HepG2 (cell line): ENCODE data around the gene WWC1. TPM values are rescaled to one million over a fixed set of nuclear protein-coding genes. Genes with fewer than 3 reads are reported as not detected.

Experiments used
- ADNP ChIP-seq: sonication (generic); formaldehyde crosslinking; IDR thresholded peaks from 2 replicates; pipeline ENCODE4 v1.4.0; 2020; ENCODE audit warnings: missing genetic modification reagents
- ATF2 ChIP-seq: sonication (generic); formaldehyde crosslinking; IDR thresholded peaks from 2 replicates; pipeline ENCODE4 v1.4.0; 2020; ENCODE audit warnings: missing genetic modification reagents
- ELK4 ChIP-seq: sonication (generic); formaldehyde crosslinking; IDR thresholded peaks from 2 replicates; pipeline ENCODE4 v1.9.0; 2021; ENCODE audit warnings: missing genetic modification reagents, borderline replicate concordance
- EP300 ChIP-seq, 3 experiments: sonication (generic) in 1 of 3; formaldehyde crosslinking in 1 of 3; IDR thresholded peaks; 2 replicates each; pipeline versions ENCODE4 v1.5.1 to v1.6.1; 2011 to 2020; ENCODE audit warnings: low read depth in 2 of 3, low read length in 2 of 3, borderline replicate concordance in 1 of 3, improper control_type of control experiment in 1 of 3, mild to moderate bottlenecking in 1 of 3, missing genetic modification reagents in 1 of 3, moderate library complexity in 1 of 3
- HBP1 ChIP-seq: IDR thresholded peaks from 2 replicates; pipeline ENCODE4 v1.6.1; 2016; ENCODE audit warnings: low read depth, control low read depth
- HMG20A ChIP-seq: IDR thresholded peaks from 2 replicates; pipeline ENCODE4 v1.6.1; 2016; ENCODE audit warnings: borderline replicate concordance
- HOXA3 ChIP-seq: sonication (generic); formaldehyde crosslinking; IDR thresholded peaks from 2 replicates; pipeline ENCODE4 v1.5.0; 2020; ENCODE audit warnings: missing genetic modification reagents
- NCOR1 ChIP-seq: fragments of 200-600 bp; sonication (generic); IDR thresholded peaks from 2 replicates; pipeline ENCODE4 v1.7.0; 2017; ENCODE audit warnings: antibody characterized with exemption, low read length, borderline replicate concordance
- NR2F6 ChIP-seq, 2 experiments: IDR thresholded peaks; 2 replicates each; pipeline ENCODE4 v1.6.1; 2016; ENCODE audit warnings: antibody characterized with exemption in 1 of 2, mild to moderate bottlenecking in 1 of 2
- PAF1 ChIP-seq: IDR thresholded peaks from 2 replicates; pipeline ENCODE4 v1.6.1; 2016; ENCODE audit warnings: missing genetic modification reagents, missing compliant biosample characterization
- ZBTB2 ChIP-seq: sonication (generic); formaldehyde crosslinking; IDR thresholded peaks from 2 replicates; pipeline ENCODE4 v1.8.0; 2022; ENCODE audit warnings: low read depth, missing genetic modification reagents
- ZBTB21 ChIP-seq: sonication (generic); formaldehyde crosslinking; IDR thresholded peaks from 2 replicates; pipeline ENCODE4 v1.4.0; 2020; ENCODE audit warnings: missing genetic modification reagents
- ZBTB42 ChIP-seq: sonication (generic); formaldehyde crosslinking; IDR thresholded peaks from 2 replicates; pipeline ENCODE4 v1.5.0; 2020; ENCODE audit warnings: mild to moderate bottlenecking, missing genetic modification reagents
- ZBTB7B ChIP-seq: sonication (generic); formaldehyde crosslinking; IDR thresholded peaks from 2 replicates; pipeline ENCODE4 v1.4.0; 2020; ENCODE audit warnings: missing genetic modification reagents
- ZFAT ChIP-seq: sonication (generic); formaldehyde crosslinking; conservative IDR thresholded peaks from 2 replicates; pipeline ENCODE4 v1.8.1; 2023; ENCODE audit warnings: missing genetic modification reagents, inconsistent platforms
- ZNF232 ChIP-seq: sonication (generic); formaldehyde crosslinking; IDR thresholded peaks from 2 replicates; pipeline ENCODE4 v1.4.0; 2020; ENCODE audit warnings: missing genetic modification reagents, borderline replicate concordance
- ZNF484 ChIP-seq: sonication (generic); formaldehyde crosslinking; IDR thresholded peaks from 2 replicates; pipeline ENCODE4 v1.5.1; 2020; ENCODE audit warnings: mild to moderate bottlenecking, low read depth, missing genetic modification reagents, borderline replicate concordance
- ZNF546 ChIP-seq: sonication (generic); formaldehyde crosslinking; conservative IDR thresholded peaks from 2 replicates; pipeline ENCODE4 v1.8.1; 2023; ENCODE audit warnings: mild to moderate bottlenecking, missing genetic modification reagents
- ZNF710 ChIP-seq: sonication (generic); formaldehyde crosslinking; IDR thresholded peaks from 2 replicates; pipeline ENCODE4 v1.5.0; 2020; ENCODE audit warnings: mild to moderate bottlenecking, missing genetic modification reagents, borderline replicate concordance
- ZZZ3 ChIP-seq: sonication (generic); formaldehyde crosslinking; IDR thresholded peaks from 2 replicates; pipeline ENCODE4 v1.4.0; 2020; ENCODE audit warnings: missing genetic modification reagents, mild to moderate bottlenecking, borderline replicate concordance
- polyA plus RNA-seq, 8 experiments: library from polyadenylated mRNA; depleted of rRNA in 3 of 8; stranded (reverse) in 7 of 8; unstranded in 1 of 8; fragments of >200 nt; fragmentation: Illumina TruSeq in 4 of 8; extraction: Trizol in 4 of 8; gene quantifications; 2 replicates each; pipeline versions ENCODE4 v1.2.1 to v1.2.3, GENCODE V29; 2011 to 2016; ENCODE audit warnings: low read depth in 4 of 8, missing spikeins in 1 of 8, mixed read lengths in 1 of 8; ENCODE audit not compliant: insufficient read depth in 1 of 8
- total RNA-seq, 5 experiments: library from RNA; depleted of rRNA; stranded (reverse); fragments of >200 nt; fragmentation: Illumina TruSeq; extraction: Trizol; gene quantifications; 2 replicates each; pipeline ENCODE4 v1.2.3, GENCODE V29; 2016; ENCODE audit warnings: low read depth in 1 of 5

The WWC1 gene
- total and polyA plus RNA-seq, 2 of the 13 experiments (the other 11 are each of a cell fraction or from before 2014, with no cell fraction given): 8.3 to 17.9 TPM

GRCh38 chr5:168317521-168318147, 26.2 kb downstream of the WWC1 start (continued):
- TF ChIP-seq ZNF710 (no peak), HOXA3 (CRISPR knock-in tag) (peak; percentile 68; the same call in 1 of the 2 replicates), ADNP (CRISPR knock-in tag) (no peak), ZFAT (CRISPR knock-in tag) (no peak), HBP1 (CRISPR knock-in tag) (no peak), NR2F6 (IDR thresholded peaks at IDR 0.05) (no peak), NR2F6 (CRISPR knock-in tag; IDR thresholded peaks at IDR 0.05) (no peak), NCOR1 (no peak), ZNF484 (CRISPR knock-in tag) (no peak), ELK4 (CRISPR knock-in tag) (no peak), ZBTB2 (CRISPR knock-in tag) (no peak), ZNF546 (CRISPR knock-in tag) (no peak), PAF1 (no peak), ZBTB21 (CRISPR knock-in tag) (peak; percentile 98), ZNF232 (no peak), ZZZ3 (CRISPR knock-in tag) (no peak), HMG20A (CRISPR knock-in tag) (0 out of 2 replicates have a peak, but pooled peaks have one; percentile 21), EP300 (IDR thresholded peaks at IDR 0.05; ENCODE audit: low read depth in 2 of 2, low read length in 2 of 2) (0 out of 4 replicates have a peak, but pooled peaks of 1 of the 2 experiments have one; percentile 30), EP300 (CRISPR knock-in tag; IDR thresholded peaks at IDR 0.05; ENCODE audit: borderline replicate concordance) (no peak), ZBTB7B (CRISPR knock-in tag) (0 out of 2 replicates have a peak, but pooled peaks have one; percentile 45), ZBTB42 (no peak), ATF2 (CRISPR knock-in tag) (peak; percentile 68; the same call in 1 of the 2 replicates)
- TF ChIP-seq, all 625 proteins: peak for 27
